DMS153 (cell line): Measurements from ENCODE around the gene KBTBD2.
A peak's percentile ranks its signal among the peaks of the same experiment; 100 is the strongest.
"Not testable (repeated sequence)": the region's sequence is repeated elsewhere in the genome, so short reads cannot be mapped to it uniquely, and the experiment has no call there.

Source experiments
- DNase-seq: peaks from one replicate; lab custom pipeline; 2025; lab: John Stamatoyannopoulos, UW

KBTBD2 gene

GRCh38 chr7:32891043-32891799 lies at the start of gene KBTBD2:
KBTBD2 (minus strand) TSS chr7:32891760; CDS start chr7:32879604, 12,156 bp downstream.
- DNase-seq: peak; percentile 81

DNA sequence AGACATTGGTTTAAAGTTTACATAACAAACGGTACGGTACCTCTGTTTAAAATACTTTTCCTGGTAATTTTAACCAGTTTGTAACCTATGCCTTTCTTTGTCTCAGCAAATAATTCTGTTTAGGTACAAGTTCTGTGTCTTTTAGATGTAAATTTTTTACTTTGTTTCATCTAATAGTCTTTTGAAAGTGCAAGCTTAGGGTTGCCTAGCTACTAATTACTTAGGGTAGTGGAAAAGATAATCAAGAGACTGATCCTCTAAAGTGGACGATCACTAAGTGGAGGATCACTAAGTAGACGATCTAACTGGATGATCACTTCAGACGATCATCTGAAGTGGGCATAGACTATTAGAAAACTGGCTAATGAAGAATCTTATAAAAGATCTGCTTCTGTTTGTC lies 49.6 kb upstream of the KBTBD2 start:
- DNase-seq: no peak

- peak; percentile 49 for DNase-seq
These were observed 46.0 kb upstream of the KBTBD2 start for GRCh38 chr7:32937344-32938174.

- DNase-seq: no peak
These were observed 45.1 kb upstream of the KBTBD2 start for GRCh38 chr7:32936689-32937088.

GRCh38 chr7:32935558-32935957 lies 44.0 kb upstream of the KBTBD2 start:
- no peak for DNase-seq

GRCh38 chr7:32930378-32930777 lies 38.8 kb upstream of the KBTBD2 start:
- DNase-seq: no peak

DNA sequence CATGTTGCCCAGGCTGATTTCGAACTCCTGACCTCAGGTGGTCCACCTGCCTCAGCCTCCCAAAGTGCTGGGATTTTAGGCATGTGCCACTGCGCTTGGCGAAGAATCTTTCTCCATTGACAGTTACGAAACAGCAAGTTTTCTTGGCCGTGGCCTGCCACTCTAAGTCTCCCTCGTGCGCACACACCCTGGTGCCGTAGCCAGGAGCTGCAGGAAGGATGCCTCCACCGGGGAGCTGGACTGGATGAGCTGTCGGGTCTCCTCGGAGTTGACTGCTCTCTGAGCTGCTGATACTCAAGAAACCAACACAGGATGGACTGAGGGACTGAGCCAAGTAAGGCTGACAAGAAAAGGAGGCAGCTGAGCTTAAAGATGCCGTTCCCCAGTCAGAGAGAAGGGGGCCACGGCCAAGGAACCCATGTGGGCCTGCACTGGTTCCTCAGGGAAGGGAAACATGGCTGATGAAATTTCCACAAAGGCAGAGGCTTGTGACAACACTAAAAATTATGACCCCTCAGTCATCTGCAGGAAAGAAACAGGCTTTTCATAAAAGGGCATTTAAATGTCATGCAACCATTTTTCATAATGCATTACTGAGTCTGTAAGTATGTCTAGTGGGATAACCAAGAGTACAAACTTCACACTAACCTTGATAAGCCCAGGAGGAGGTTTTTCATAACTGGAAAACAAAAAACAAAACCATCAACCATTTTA lies 38.0 kb upstream of the KBTBD2 start:
- DNase-seq: no peak

DNA sequence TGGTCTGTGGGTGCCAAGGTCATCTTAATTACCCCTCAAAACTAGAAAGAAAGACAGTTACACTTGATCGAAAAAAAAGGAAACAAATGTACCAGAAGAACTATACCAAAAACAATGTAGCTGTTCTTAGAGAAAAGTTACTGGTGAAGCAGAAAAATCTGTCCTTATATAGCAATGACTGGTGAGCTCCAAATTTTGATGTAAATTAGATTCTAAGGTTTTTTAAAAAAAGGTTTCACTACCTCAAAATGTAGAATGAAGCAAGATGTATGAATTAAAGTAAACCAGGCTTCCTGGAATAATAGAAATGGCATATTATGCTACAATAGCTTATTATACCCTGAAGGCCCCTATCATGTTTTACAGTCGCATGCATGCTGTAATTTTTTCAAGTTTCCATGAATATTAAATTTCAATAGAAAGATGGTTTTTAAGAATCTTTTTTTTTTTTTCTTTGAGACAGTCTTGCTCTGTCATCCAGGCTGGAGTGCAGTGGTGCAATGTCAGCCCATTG lies 37.3 kb upstream of the KBTBD2 start:
- no peak for DNase-seq

GRCh38 chr7:32921896-32922295 lies 30.3 kb upstream of the KBTBD2 start:
- DNase-seq: no peak

- not testable (repeated sequence) for DNase-seq
These were observed 25.4 kb upstream of the KBTBD2 start for GRCh38 chr7:32916994-32917393.

DNA sequence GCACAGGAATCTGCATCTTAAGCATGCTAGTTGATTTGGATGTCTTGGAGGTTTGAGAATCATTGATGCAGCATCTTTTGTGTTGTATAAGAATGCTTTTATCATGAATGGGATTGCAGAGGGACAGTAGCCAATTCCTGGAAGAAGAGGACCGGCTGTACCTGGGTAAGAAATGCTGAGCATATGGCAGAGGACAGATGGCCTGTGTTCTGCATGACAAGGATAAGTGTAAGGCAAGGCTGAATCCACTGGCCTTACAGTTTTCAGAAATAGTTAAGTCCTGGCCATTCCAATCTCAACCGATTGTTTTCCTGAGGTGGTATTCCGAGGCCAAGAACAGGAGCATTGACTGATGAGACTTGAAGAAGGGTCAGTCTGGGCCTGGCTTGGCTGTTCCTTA lies 24.4 kb upstream of the KBTBD2 start:
- DNase-seq: no peak

DNA sequence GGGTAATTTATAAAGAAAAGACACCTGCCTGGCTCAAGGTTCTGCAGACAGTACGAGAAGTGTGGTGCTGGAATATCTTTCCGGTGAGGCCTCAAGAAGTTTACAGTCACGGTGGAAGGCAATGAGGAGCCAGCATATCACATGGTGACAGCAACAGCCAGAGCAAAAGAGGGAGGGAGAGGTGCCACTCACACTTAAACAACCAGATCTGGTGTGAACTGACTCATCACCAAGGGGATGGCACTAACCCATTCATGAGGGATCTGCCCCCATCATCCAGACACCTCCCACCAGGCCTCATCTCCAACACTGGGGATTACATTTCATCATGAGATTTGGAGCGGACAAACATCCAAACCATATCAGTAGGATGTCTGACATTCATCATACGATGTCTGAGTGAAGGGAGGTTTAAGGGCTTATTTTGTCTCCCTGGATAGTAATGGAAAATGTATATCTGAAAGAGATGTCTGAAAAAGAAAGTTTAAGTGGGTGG lies 23.5 kb upstream of the KBTBD2 start:
- DNase-seq: no peak

- no peak for DNase-seq
These were observed 22.6 kb upstream of the KBTBD2 start for GRCh38 chr7:32914184-32914583.

DNA sequence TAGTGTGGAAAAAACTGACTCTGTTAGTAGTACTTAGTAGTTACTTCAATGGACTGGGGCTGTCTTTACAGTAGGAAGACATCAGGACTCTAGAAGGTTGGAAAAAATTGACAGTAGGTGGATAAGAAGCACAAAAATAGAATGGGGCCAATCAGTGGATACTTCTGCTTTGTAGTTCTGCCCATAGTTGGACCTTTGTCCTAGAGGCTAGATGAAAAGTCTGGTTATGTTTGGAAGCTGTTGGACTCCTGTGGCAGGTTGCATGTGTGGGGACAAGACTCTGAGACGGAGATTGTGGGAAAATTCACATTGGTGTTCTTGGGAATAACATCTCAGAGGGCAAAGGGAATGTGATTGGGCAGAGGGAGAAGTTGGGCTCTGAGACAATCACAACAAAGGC lies 18.6 kb upstream of the KBTBD2 start:
- DNase-seq: no peak

GRCh38 chr7:32905175-32905662 lies 13.7 kb upstream of the KBTBD2 start:
- DNase-seq: no peak

- no peak for DNase-seq
These were observed 10.1 kb upstream of the KBTBD2 start for GRCh38 chr7:32901629-32902028.

GRCh38 chr7:32900433-32900995 lies 9.0 kb upstream of the KBTBD2 start:
- no peak for DNase-seq

DNA sequence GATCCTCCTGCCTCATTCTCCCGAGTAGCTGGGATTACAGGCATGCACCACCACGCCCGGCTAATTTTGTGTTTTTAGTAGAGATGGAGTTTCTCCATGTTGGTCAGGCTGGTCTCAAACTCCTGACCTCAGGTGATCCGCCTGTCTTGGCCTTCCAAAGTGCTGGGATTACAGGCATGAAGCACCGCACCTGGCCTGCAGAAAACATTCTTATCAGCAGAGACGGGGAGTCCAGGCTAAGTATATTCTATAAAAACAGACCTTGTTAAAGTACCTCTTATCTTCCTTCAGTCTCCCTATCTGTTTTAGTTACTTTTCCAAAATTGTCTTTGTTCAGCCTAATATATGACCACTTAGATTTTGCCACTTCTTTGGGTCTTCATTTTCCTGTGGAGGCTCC lies 5.8 kb upstream of the KBTBD2 start:
- DNase-seq: not testable (repeated sequence)

DNA sequence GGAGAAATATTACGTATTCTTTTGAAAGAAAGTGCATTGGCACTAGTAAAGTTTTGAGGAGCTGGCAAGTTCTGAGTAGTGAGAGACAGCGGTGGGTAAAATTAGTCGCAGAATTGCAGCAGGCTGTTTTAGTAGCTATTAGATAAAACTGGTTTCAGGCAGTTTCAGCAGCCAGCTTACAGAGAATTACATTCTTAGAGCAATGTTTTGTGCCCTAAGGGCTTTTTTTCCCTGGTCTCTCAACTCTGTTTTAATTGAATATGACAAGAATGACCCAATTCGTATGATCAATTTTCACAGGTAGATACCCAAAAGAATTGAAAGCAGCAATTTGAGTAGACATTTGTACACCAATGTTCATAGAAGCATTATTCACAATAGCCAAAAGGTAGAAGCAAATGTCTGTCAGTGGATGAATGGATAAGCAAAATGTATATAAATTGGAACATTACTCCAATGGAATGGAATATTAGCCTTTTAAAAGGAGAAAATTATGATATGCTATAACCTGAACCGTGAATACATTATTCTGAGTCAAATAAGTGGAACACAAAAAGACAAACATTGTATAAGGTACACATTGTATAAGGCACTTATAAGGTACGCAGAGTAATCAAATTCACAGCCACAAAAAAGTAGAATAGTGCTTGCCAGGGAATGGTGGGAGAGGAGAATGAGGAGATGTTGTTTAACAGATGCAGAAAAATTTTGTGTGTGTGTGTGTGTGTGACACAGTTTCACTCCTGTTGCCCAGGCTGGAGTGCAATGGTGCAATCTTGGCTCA lies 5.2 kb upstream of the KBTBD2 start:
- no peak for DNase-seq

- DNase-seq: no peak
These were observed 2.6 kb upstream of the KBTBD2 start for GRCh38 chr7:32894171-32894570.

DNA sequence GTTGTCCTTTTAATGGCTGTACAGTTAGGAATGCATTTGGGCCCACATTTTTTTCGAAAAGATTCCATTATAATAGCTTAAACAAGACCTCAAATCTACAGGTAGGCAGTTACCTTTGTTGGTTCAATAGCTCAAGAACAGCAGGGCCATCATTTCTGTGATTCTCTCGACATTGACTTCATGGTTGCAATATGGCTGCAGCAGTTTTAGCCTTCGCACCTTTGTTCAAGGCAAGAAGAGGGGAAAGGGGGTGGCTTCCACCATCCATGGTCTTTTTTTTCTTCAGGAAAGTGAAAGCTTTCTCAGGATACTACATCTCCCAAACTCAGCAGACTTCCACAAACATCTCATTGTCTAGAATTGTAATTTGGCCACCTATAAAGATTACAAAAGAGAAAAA lies 2.2 kb upstream of the KBTBD2 start:
- no peak for DNase-seq
